K562 (cell line): ENCODE measurements around the gene ZNF597. TPM values are rescaled to one million over a fixed set of nuclear protein-coding genes. Genes with fewer than 3 reads are reported as not detected.

Experiments used
- ATAC-seq: fragments of 200-7000 bp; cut with Tn5 transposase; 3 replicates; pipeline ENCODE4 v1.9.1; 2020; ENCODE audit warnings: moderate library complexity
- BruUV-seq: library from RNA; stranded (reverse); fragments of 400-500 nt; replicated peaks from 2 replicates; lab custom pipeline; 2021; lab: Mats Ljungman, UMichigan
- CTCF ChIA-PET: fragments of 300-600 bp; formaldehyde crosslinking; extraction: SDS; loops from one replicate; lab custom pipeline; 2021; ENCODE audit warnings: low intra/inter-chr PET ratio; lab: Yijun Ruan, JAX
- POLR2A ChIA-PET: fragments of 300-600, 350-650 bp; sonication (Branson Sonifier 250); formaldehyde crosslinking; extraction: SDS; loops from one replicate; lab custom pipeline; 2021; ENCODE audit warnings: antibody characterized with exemption, inconsistent platforms; lab: Yijun Ruan, JAX
- DNase-seq, 4 experiments: peaks; one replicate each; pipeline versions ENCODE4 v3.0.0 to v3.0.0-alpha.2; 2011 to 2018; ENCODE audit warnings: low spot score in 3 of 4, mixed read lengths in 3 of 4; ENCODE audit errors: extremely low read depth in 1 of 4
- FAIRE-seq: peaks from 2 replicates; lab custom pipeline; 2011; peaks lifted over from hg19 to GRCh38; lab: Jason Lieb, UNC
- H2AFZ ChIP-seq: 2 replicates; pipeline ENCODE4 v1.6.0; 2011; ENCODE audit warnings: low read depth, low read length, control low read depth, inconsistent platforms
- H3K27ac ChIP-seq: fragments of 200-600 bp; 3 replicates; pipeline ENCODE4 v1.8.0; 2011; ENCODE audit warnings: low read depth, mild to moderate bottlenecking, control low read depth, inconsistent platforms, low read length, moderate library complexity, mixed read lengths; ENCODE audit errors: extremely low read depth
- H3K27me3 ChIP-seq, 2 experiments: fragments of 300-600 bp in 1 of 2; 2 replicates in 1 of 2; 3 replicates in 1 of 2; pipeline versions ENCODE4 v1.6.0 to v1.8.0; 2011; ENCODE audit warnings: inconsistent platforms in 2 of 2, low read length in 2 of 2, mild to moderate bottlenecking in 1 of 2, mixed read lengths in 1 of 2, moderate library complexity in 1 of 2; ENCODE audit not compliant: control insufficient read depth in 2 of 2, insufficient read depth in 2 of 2
- H3K36me3 ChIP-seq: fragments of 300-600 bp; 3 replicates; pipeline ENCODE4 v1.8.0; 2011; ENCODE audit warnings: mild to moderate bottlenecking, low read length, inconsistent platforms; ENCODE audit not compliant: control insufficient read depth, insufficient read depth
- H3K4me1 ChIP-seq, 2 experiments: fragments of 200-600 bp in 1 of 2; replicated peaks in 1 of 2; 2 replicates in 1 of 2; 3 replicates in 1 of 2; pipeline versions ENCODE4 v1.5.1 to v1.8.0; 2011; ENCODE audit warnings: inconsistent platforms in 2 of 2, low read length in 2 of 2, mild to moderate bottlenecking in 1 of 2, mixed read lengths in 1 of 2, moderate library complexity in 1 of 2; ENCODE audit not compliant: control insufficient read depth in 2 of 2, insufficient read depth in 2 of 2
- H3K4me2 ChIP-seq: 2 replicates; pipeline ENCODE4 v1.6.1; 2011; ENCODE audit warnings: low read length, control low read depth, inconsistent platforms, mixed read lengths; ENCODE audit not compliant: insufficient read depth
- H3K4me3 ChIP-seq: fragments of 200-600 bp; sonication (generic), shearing (Covaris generic); 2 replicates; pipeline ENCODE4 v1.5.1; 2016; ENCODE audit warnings: control low read depth, inconsistent platforms
- H3K79me2 ChIP-seq: fragments of 200-600 bp; 3 replicates; pipeline ENCODE4 v1.8.0; 2011; ENCODE audit warnings: low read length, inconsistent platforms; ENCODE audit not compliant: control insufficient read depth, insufficient read depth
- H3K9ac ChIP-seq, 2 experiments: 2 replicates each; pipeline versions ENCODE4 v1.6.0 to v1.6.1; 2011; ENCODE audit warnings: low read depth in 2 of 2, low read length in 2 of 2, control low read depth in 1 of 2, inconsistent platforms in 1 of 2, mild to moderate bottlenecking in 1 of 2, mixed read lengths in 1 of 2; ENCODE audit not compliant: insufficient read depth in 1 of 2
- H3K9me1 ChIP-seq: one replicate; pipeline ENCODE4 v1.6.0; 2011; ENCODE audit warnings: inconsistent platforms, mild to moderate bottlenecking, low read length, moderate library complexity; ENCODE audit not compliant: control insufficient read depth, insufficient read depth
- H3K9me3 ChIP-seq: replicated peaks from 2 replicates; pipeline ENCODE4 v1.5.1; 2011; ENCODE audit warnings: low read depth, low read length, inconsistent platforms; ENCODE audit not compliant: control insufficient read depth, insufficient read depth
- H4K20me1 ChIP-seq: replicated peaks from 2 replicates; pipeline ENCODE4 v1.6.1; 2011; ENCODE audit warnings: low read length, inconsistent platforms, mixed read lengths; ENCODE audit not compliant: control insufficient read depth, insufficient read depth
- CEBPG ChIP-seq, 3 experiments: fragments of 200-800 bp in 1 of 3; sonication (Bioruptor generic) in 1 of 3; sonication (generic) in 1 of 3; formaldehyde crosslinking in 1 of 3; IDR thresholded peaks in 2 of 3; conservative IDR thresholded peaks in 1 of 3; 2 replicates each; pipeline versions ENCODE4 v1.6.1 to v1.8.0; 2016 to 2022; ENCODE audit warnings: missing compliant biosample characterization in 2 of 3, missing genetic modification characterization in 2 of 3, mild to moderate bottlenecking in 1 of 3, missing genetic modification reagents in 1 of 3
- E2F1 ChIP-seq: sonication (generic); formaldehyde crosslinking; IDR thresholded peaks from 2 replicates; pipeline ENCODE4 v1.8.1; 2023; ENCODE audit warnings: mild to moderate bottlenecking, missing genetic modification reagents, moderate library complexity
- FOXJ3 ChIP-seq: sonication (generic); formaldehyde crosslinking; IDR thresholded peaks from 2 replicates; pipeline ENCODE4 v1.4.0; 2020; ENCODE audit warnings: mild to moderate bottlenecking, missing genetic modification reagents
- HMBOX1 ChIP-seq: sonication (generic); IDR thresholded peaks from 2 replicates; pipeline ENCODE4 v1.6.1; 2016
- IFI16 ChIP-seq: fragments of 250-450 bp; sonication (Bioruptor Pico); IDR thresholded peaks from 2 replicates; pipeline ENCODE4 v2.1.2; 2022; ENCODE audit warnings: mild to moderate bottlenecking, inconsistent platforms
- MEIS2 ChIP-seq: fragments of 450-650 bp; IDR thresholded peaks from 2 replicates; pipeline ENCODE4 v1.6.1; 2014; ENCODE audit warnings: mild to moderate bottlenecking; ENCODE audit not compliant: partially characterized antibody
- NCOR1 ChIP-seq: fragments of 450-650 bp; IDR thresholded peaks from 2 replicates; pipeline ENCODE4 v1.6.1; 2016; ENCODE audit warnings: mild to moderate bottlenecking, moderate library complexity
- PHF20 ChIP-seq: fragments of 450-650 bp; IDR thresholded peaks from 2 replicates; pipeline ENCODE4 v1.6.1; 2018; ENCODE audit not compliant: partially characterized antibody
- PPARD ChIP-seq: fragments of 250-450 bp; sonication (Bioruptor Pico); IDR thresholded peaks from 2 replicates; pipeline ENCODE4 v1.8.0; 2022; ENCODE audit warnings: inconsistent platforms, mild to moderate bottlenecking, moderate library complexity
- SPI1 ChIP-seq: IDR thresholded peaks from 2 replicates; pipeline ENCODE4 v1.6.1; 2011; ENCODE audit warnings: low read depth, low read length, control low read depth, borderline replicate concordance
- ZBTB7A ChIP-seq: IDR thresholded peaks from 2 replicates; pipeline ENCODE4 v1.6.1; 2011; ENCODE audit warnings: low read depth, mild to moderate bottlenecking, low read length, moderate library complexity, borderline replicate concordance; ENCODE audit not compliant: control insufficient read depth
- ZMIZ1 ChIP-seq, 2 experiments: fragments of 150-350 bp in 1 of 2; IDR thresholded peaks; 2 replicates each; pipeline ENCODE4 v1.6.1; 2012 to 2016; ENCODE audit warnings: low read depth in 2 of 2, low read length in 2 of 2, mild to moderate bottlenecking in 1 of 2, moderate library complexity in 1 of 2
- ZNF134 ChIP-seq: fragments of 250-450 bp; sonication (Bioruptor Pico); conservative IDR thresholded peaks from 2 replicates; pipeline ENCODE4 v1.4.0; 2020
- WGBS: fragments of 100-300 bp; shearing (Covaris generic); methylation state at CpG from one replicate; pipeline ENCODE4 v1.1.6; 2016; ENCODE audit warnings: low coverage, mixed read lengths; ENCODE audit not compliant: insufficient coverage; ENCODE audit errors: missing lambda C conversion rate; 5-methylcytosine and 5-hydroxymethylcytosine counted together
- in situ Hi-C: fragments of 300-500 bp; cut with MboI; formaldehyde crosslinking; loops from 4 replicates; pipeline ENCODE4 v1.15.0; 2018; ENCODE audit warnings: inconsistent platforms, mixed read lengths
- intact Hi-C: fragments of 100-400 bp; cut with micrococcal nuclease; formaldehyde crosslinking; loops from 2 replicates; pipeline ENCODE4 v1.14.2; 2022
- polyA plus RNA-seq, 8 experiments: library from polyadenylated mRNA; depleted of rRNA in 4 of 8; stranded (reverse) in 5 of 8; unstranded in 3 of 8; fragments of >200 nt; fragmentation: Nextera tagmentation in 2 of 8; fragmentation: Illumina TruSeq in 1 of 8; extraction: Ambion mirVana in 2 of 8; extraction: Trizol in 1 of 8; gene quantifications; 2 replicates each; pipeline versions ENCODE4 v1.2.1 to v1.2.3, GENCODE V29; 2011 to 2014; ENCODE audit warnings: inconsistent platforms in 1 of 8, missing spikeins in 1 of 8
- total RNA-seq, 7 experiments: library from RNA; depleted of rRNA in 6 of 7; stranded (reverse); fragments of >200 nt in 6 of 7; fragmentation: Illumina TruSeq in 2 of 7; extraction: Trizol in 2 of 7; gene quantifications; 2 replicates each; pipeline versions ENCODE4 v1.2.1 to v1.2.3, GENCODE V29; 2011 to 2021; ENCODE audit warnings: low replicate concordance in 1 of 7
- TF ChIP-seq, protein P1 (sequence below): sonication (generic); formaldehyde crosslinking; IDR thresholded peaks from 2 replicates; pipeline ENCODE4 v1.8.0; 2022; ENCODE audit warnings: mild to moderate bottlenecking, missing genetic modification reagents

The ZNF597 gene
- total and polyA plus RNA-seq, 9 of the 15 experiments (the other 6 are each of a cell fraction or from before 2014, with no cell fraction given): 0.14 to 0.68 (median 0.42) TPM

DNA sequence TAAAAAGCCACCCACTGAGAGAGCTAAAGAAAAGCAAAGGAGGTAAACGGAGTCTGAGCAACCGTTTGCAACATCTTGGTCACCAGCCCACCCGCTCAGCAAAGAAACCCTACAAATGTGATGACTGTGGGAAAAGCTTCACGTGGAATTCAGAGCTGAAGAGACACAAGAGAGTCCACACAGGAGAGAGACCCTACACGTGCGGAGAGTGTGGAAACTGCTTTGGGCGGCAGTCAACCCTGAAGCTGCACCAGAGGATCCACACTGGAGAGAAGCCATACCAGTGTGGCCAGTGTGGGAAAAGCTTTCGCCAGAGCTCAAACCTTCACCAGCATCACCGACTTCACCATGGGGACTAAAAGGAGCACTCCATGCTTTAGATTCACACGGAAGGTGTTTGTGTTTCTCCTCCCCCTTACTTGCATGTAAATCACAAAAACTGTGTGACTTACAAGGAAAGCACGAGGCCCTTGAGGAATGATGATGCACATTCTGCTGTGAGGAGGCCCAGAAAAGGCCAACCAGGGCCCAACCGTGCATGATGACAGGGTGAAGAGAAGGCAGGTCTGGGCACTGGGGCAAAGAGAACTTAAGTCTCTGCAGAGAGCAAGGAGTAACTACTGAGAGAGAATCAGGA, 34.6 kb downstream of the ZNF597 start:
- in situ Hi-C loops: loop anchor here (5.0 kb wide), 1 partner anchor 84 kb away; no protein-coding TSS in a partner anchor
- DNase-seq: no peak
- Histone ChIP-seq H4K20me1 (no peaks in the 10 kb centered on the region), H3K9me3 (peaks cover 33% of the 10 kb centered on the region), H3K79me2 (peaks cover under 1% of the 10 kb centered on the region; the same call in 1 of the 3 replicates), H3K4me2 (no peak overlapping the region), H3K27me3 (no peaks in the 10 kb centered on the region), H3K9me1 (no peaks in the 10 kb centered on the region), H3K27ac (no peak overlapping the region), H3K4me1 (peaks cover 0 to under 1% of the 10 kb centered on the region in 2 experiments; a peak in 1 of 5 replicates), H2AFZ (no peak overlapping the region), H3K9ac (no peak overlapping the region), H3K36me3 (peaks cover 41% of the 10 kb centered on the region), H3K4me3 (no peak overlapping the region)
- ATAC-seq: no peak
- POLR2A ChIA-PET: no interaction called here
- CTCF ChIA-PET: no interaction called here
- WGBS: 87% methylated on average over 11 of the region's 12 CpGs
- no peak for FAIRE-seq
- intact Hi-C loops: loop anchor here (10.0 kb wide), 1 partner anchor 104 kb away; the partner anchor contains the start of genes TIGD7 and ZNF75A
- no TSS peak for BruUV-seq
- TF ChIP-seq PHF20 (no peak), NCOR1 (no peak), PPARD (no peak), ZBTB7A (no peak), ZNF134 (CRISPR knock-in tag) (no peak), HMBOX1 (no peak), SPI1 (no peak), E2F1 (CRISPR knock-in tag) (no peak), IFI16 (CRISPR knock-in tag) (no peak), FOXJ3 (CRISPR knock-in tag) (no peak), MEIS2 (no peak), ZMIZ1 (IDR thresholded peaks at IDR 0.05; ENCODE audit: low read depth in 2 of 2, low read length in 2 of 2) (no peak), CEBPG (CRISPR knock-in tag; IDR thresholded peaks at IDR 0.05) (no peak), CEBPG (tag; conservative IDR thresholded peaks at IDR 0.05 in 1 of 2, IDR thresholded peaks at IDR 0.05 in 1 of 2) (no peak)
- TF ChIP-seq, protein P1, sequence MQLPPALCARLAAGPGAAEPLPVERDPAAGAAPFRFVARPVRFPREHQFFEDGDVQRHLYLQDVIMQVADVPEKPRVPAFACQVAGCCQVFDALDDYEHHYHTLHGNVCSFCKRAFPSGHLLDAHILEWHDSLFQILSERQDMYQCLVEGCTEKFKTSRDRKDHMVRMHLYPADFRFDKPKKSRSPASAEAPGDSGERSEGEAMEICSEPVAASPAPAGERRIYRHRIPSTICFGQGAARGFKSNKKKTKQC: no peak
